ENCODE measurements around the gene TRIM66. TPM values are rescaled to one million over a fixed set of nuclear protein-coding genes. Genes with fewer than 3 reads are reported as not detected.

The TRIM66 gene
- total and polyA plus RNA-seq, 9 of the 15 experiments (the other 6 are each of a cell fraction or from before 2014, with no cell fraction given) = 1.1 to 7.3 (median 4.9) TPM

DNA sequence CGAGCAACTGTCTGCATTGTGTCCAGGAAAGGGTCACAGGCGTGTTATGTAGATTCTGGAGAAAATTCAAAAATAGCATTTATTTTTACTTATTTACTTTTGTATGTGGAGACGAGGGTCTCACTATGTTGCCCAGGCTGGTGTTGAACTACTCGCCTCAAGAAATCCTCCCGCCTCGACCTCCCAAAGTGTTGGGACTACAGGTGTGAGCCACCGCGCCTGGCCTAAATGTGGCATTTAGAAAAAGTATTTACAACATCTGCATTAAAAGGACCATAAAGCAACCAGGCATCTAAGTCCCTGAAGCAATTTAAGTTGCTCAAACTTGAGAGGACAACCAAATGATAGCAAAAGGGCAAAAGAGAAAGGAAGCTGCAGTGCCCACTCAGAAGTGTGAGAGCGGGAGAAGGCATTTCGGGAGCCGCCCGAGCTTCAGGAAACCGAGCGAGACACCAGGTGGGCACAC is 595 bp downstream of the TRIM66 start (continued):
- TF ChIP-seq PHTF2 (CRISPR knock-in tag; IDR thresholded peaks at IDR 0.05) (no peak), ZNF695 (CRISPR knock-in tag; IDR thresholded peaks at IDR 0.05) (no peak), ZNF174 (CRISPR knock-in tag; IDR thresholded peaks at IDR 0.05) (no peak), GMEB1 (CRISPR knock-in tag; IDR thresholded peaks at IDR 0.05) (no peak), YBX1 (IDR thresholded peaks at IDR 0.05) (no peak), ZNF584 (CRISPR knock-in tag; IDR thresholded peaks at IDR 0.05; ENCODE audit: low read depth) (0 out of 2 replicates have a peak, but pooled peaks have one; percentile 18), ZC3H4 (CRISPR knock-in tag; IDR thresholded peaks at IDR 0.05; ENCODE audit: borderline replicate concordance) (peak; percentile 57), ID3 (CRISPR knock-in tag; IDR thresholded peaks at IDR 0.05) (no peak), ID3 (tag; IDR thresholded peaks at IDR 0.05) (no peak)
- TF ChIP-seq, protein P1, sequence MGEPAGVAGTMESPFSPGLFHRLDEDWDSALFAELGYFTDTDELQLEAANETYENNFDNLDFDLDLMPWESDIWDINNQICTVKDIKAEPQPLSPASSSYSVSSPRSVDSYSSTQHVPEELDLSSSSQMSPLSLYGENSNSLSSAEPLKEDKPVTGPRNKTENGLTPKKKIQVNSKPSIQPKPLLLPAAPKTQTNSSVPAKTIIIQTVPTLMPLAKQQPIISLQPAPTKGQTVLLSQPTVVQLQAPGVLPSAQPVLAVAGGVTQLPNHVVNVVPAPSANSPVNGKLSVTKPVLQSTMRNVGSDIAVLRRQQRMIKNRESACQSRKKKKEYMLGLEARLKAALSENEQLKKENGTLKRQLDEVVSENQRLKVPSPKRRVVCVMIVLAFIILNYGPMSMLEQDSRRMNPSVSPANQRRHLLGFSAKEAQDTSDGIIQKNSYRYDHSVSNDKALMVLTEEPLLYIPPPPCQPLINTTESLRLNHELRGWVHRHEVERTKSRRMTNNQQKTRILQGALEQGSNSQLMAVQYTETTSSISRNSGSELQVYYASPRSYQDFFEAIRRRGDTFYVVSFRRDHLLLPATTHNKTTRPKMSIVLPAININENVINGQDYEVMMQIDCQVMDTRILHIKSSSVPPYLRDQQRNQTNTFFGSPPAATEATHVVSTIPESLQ (CRISPR knock-in tag; IDR thresholded peaks at IDR 0.05) = 0 out of 2 replicates have a peak, but pooled peaks have one; percentile 35

All from K562 (cell line).